Activated CD8-positive, alpha-beta memory T cell treated with anti-CD3 and anti-CD28 coated beads, Interleukin-2, amount 50 U/mL, for 1 hour (primary cell): ENCODE data around the gene BCAS3.
"Not testable (repeated sequence)": the region's sequence is repeated elsewhere in the genome, so short reads cannot be mapped to it uniquely, and the experiment has no call there.

ENCODE experiments used
- DNase-seq: peaks from one replicate; pipeline ENCODE4 v3.0.0-alpha.2; 2020; ENCODE audit errors: extremely low read depth

The BCAS3 gene

DNA sequence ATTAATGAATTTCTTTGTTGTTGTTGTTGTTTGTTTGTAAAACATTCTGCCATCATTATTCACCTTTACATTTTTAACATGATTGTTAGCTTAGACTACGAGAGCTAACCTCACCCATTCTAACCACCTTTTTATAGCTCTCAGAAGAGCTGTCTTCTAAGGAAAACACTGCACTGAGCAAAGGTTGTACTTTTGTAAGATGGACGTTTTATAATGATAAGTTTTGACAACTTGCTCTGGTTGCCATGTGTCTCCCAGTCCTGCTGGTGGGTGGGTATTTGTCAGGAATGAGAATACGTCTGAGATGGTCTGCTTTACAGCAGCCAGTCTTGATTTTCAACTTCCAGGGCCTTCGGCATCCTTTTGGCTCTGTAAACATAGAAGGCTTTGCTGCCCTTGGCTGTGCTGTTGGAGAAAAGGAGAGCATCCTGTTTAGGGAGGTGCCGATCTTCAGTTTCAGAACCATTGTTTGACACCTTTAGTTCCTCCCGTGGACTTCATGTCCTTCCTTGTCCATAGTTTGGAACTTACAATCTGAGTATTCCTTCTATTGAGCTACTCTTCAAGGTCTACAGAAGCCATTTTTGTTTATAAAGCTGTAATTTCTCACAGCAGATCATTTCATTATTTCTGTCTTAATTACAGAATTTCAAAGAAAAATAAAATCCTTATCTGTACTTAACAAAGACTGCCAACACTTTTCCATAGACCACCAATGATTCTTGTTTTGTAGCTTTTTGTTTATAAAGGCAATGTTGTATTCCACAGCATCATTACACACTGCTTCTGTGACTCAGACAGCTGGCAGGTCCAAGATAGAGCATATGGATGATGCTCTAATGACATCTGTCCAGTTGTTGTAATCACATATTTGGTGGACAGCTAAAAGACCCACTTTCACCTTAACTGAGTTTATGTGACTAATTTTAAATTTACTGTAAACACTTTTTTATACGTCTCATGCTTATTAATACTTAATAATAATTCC lies 451.9 kb downstream of the BCAS3 start:
- DNase-seq = no peak

GRCh38 chr17:61130330-61130729 lies 452.7 kb downstream of the BCAS3 start:
- DNase-seq = no peak

DNA sequence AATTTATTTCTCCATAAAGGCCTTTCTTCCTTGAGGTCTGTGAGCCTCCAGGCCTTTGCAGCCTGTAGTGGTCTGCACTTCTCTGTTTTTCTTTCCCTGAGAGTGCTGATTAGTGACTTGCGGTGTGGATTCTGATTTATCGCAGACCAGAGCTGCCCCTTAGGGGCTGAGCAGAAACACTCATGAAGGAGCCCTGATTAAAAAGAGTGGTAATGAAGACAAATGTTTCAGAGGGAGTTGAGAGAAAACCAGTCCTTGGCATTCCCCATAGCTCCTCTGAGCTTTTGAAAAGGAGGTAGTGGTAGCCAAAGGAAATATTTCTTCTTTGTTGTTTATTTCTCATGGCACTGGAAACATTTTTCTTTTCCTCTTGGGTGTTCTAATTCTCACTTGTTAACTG lies 453.9 kb downstream of the BCAS3 start:
- no peak for DNase-seq

- DNase-seq = no peak
These were observed 454.9 kb downstream of the BCAS3 start for GRCh38 chr17:61132524-61132923.

DNA sequence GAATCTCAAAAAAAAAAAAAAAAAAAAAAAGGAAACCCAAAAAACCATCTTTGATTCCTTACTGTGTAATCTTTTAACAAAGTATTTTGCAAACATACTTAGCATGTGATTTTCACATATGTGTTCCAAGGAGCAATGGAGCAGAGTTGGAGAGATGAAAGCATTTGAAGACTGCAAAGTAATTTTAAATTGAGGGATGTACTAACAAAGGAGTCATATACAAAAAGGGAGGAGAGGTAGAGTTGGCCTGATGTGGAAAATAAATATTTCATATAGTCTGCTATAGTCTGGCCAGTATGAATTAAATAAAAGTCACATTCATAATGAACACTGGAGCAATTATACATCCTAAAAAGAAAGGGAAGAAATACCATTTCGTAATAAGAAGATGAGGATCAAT lies 456.2 kb downstream of the BCAS3 start:
- no peak for DNase-seq

DNA sequence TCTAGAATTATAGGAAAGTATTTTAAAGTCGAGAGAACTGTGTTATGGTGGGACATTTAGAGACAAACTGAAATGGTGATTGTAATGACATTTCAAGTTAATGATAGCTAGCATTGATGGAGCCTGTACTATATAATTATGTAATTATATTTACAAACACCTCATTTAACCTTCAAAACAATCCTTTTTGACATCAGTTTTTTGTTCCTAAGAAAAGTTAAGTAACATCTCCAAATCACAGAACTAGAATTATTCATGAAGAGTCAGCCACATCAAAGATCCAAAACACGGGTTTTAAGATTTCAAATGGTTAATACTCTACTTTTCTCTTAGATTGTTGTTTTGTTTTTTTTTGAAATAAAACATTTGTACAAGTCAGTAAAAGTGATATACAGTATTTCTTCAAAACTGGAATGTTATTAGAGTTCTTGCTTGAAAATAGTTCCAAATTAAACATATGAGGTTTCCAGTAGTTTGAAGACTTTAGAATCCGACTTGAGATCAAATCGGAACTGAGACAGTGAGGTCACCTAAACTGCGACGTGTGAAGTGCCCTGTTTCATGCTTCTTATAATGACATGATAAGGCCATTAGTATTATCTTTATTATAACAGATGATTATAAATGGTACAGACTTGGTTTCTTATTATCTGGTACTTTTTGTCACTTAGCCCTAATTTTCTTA lies 457.0 kb downstream of the BCAS3 start:
- no peak for DNase-seq

- no peak for DNase-seq
These were observed 458.1 kb downstream of the BCAS3 start for GRCh38 chr17:61135782-61136181.

- DNase-seq = no peak
These were observed 458.6 kb downstream of the BCAS3 start for GRCh38 chr17:61136296-61136695.

DNA sequence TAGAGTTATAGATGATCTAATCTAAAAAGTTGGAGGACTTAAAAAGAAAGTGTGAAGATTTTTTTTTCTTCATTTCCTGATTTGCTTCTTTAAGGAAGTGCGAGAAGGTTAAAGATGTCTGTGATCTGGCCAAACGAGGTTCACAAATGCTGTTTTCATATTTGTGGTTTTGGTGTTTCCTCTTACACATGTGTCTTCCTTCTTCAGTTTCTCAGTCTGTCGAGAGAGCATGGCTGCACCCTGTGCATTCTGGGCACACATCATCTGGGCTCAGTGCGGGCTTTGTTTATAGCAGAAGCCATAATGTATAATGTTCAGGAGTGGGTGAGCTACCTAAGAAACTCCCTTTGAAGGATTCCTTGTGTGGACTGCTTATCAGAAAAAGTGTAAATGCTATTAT lies 461.6 kb downstream of the BCAS3 start:
- peak; percentile 30 for DNase-seq

- no peak for DNase-seq
These were observed 462.6 kb downstream of the BCAS3 start for GRCh38 chr17:61140081-61140786.

- DNase-seq = no peak
These were observed 465.4 kb downstream of the BCAS3 start for GRCh38 chr17:61143026-61143425.

GRCh38 chr17:61144137-61144536 lies 466.5 kb downstream of the BCAS3 start:
- no peak for DNase-seq

DNA sequence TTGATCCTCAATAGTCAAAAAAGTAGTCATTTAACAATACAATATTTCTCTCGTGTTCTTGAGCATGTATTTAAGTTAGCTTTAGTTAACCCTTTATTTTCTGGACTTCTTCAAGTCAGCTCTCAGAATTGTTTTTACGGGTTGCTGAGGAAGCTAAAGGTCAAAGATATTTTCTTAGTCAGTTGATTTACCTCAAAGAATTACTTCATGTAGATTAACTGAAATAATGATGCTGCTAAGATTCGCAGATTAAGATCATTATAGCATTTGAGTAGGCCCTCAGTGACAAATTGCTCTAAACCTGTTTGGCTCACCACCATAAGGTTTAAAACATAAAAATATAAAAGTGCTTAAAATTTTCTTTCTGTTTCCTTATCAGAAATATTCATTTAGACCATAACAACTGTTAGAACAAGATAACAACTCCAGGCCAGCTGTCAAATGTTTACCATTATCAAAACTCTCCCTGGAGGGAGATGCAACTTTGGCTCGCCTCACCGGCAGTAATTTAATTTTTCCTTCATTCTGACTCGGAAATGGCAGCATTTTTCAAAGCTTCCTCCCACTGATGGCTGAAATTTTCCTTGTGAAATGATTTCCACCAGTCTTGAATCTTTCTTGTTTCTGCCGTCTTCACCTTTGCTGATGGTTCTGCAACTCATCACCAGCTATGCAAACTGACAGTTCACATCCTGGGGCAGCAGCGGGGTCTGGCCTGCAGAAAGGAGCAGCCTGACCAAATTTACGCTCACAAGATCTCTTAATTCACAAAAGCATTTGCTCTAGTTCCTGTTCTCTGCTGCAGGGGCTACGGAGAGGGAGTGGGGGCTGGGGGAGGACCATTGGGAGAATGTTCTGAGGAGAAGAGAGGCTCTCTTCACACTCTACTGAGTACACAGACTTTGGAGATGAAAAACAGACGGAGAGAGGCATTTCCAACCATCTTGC lies 467.2 kb downstream of the BCAS3 start:
- DNase-seq = no peak

- DNase-seq = not testable (repeated sequence)
These were observed 469.2 kb downstream of the BCAS3 start for GRCh38 chr17:61146833-61147232.

- DNase-seq = no peak
These were observed 471.6 kb downstream of the BCAS3 start for GRCh38 chr17:61149106-61149825.

DNA sequence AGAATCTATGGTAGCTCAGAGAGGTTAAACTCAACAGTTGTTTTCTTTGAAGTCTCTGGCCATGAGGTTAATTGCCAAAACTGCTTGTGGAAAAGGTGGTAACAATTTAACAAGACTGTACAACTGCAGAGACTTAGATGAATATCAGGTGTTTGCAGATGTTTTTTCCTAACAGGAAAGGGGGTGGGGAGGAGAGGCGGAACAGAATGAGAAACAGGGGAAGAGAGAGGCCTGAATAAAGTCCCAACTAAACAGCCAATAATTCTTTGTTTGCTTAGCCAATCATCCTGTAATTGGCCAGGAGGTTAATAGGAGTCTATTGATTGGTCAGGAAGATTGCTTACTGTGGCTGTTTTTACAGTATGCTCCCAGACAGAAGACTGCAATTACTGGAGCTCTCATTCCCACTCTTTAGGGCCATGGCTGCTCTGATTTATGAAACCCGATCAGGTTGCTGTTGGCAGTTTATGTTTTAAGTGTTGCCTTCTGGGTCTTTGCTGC lies 472.3 kb downstream of the BCAS3 start:
- DNase-seq = no peak

- no peak for DNase-seq
These were observed 473.1 kb downstream of the BCAS3 start for GRCh38 chr17:61150686-61151299.

DNA sequence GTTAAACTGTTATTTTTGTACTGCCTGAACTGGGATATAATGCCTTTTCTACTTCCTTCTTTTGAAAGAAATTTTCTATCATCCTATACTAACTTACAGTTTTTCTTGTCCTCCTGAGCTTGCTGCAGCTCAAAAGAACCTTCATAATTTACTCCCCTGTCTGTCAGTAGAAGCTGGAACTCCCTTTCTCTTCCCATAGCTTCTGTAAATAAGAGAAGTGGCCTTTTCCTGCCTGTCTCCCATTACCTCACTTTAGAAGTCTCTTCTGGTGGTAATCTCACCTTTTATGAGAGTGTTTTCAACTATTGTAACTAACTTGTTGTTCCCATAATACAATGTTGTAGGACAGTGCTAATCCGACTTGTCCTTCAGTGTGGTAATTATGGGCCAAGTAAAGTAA lies 475.2 kb downstream of the BCAS3 start:
- no peak for DNase-seq

DNA sequence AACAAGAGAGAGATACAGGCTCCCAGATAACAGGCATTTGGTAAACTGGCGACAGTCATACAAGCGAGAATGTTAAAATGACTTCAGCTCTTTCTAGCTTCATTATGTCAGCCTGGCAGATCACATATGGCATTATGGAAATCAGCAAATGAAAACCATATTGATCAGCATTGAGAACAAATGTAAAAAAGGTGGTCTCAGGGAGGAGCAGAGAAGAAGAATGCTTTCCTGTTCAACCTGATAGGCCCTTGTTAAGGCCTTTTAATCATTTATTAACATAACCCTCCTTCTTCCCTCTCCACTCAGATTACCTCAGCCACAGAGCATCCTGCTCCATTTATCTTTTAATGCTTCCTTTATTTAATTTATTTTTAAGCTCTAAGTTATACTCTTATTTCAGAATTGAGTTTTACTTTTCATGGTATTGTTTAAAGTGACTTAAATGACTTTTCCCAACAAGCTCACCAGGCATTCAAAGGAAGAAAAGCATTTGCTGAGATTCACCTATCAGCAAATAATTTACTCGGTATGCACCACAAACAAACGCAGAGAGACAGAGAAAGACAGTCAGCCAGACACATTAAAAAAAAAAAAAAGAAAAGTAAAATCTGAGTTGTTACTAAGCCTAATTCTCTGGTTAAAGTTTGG lies 478.1 kb downstream of the BCAS3 start:
- no peak for DNase-seq
